Kasumi-1 (cell line): ENCODE data around the gene CD34.

ENCODE experiments used
- DNase-seq, 2 experiments: peaks; one replicate each; lab custom pipeline; 2025; lab: John Stamatoyannopoulos, UW

The CD34 gene

DNA sequence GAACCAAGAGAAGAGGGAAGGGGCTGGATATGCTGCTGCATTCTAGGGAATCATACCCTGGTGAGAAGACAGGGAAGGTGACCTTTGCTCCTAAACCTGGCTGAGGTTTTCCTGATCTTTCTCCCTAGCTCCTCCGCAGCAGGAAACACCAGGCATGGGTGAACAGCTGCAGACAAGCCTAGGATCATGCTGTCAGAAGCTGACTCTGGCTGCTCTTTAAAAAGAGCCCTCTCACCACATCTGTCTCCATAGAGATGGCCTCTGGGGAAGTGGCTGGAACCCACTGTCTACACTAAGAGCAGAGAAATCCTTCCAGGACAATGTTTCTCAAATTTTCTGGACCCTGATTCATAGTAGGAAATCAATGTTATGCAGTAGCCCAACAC is 57.6 kb downstream of the CD34 start:
- DNase-seq = peak; percentile 70

DNA sequence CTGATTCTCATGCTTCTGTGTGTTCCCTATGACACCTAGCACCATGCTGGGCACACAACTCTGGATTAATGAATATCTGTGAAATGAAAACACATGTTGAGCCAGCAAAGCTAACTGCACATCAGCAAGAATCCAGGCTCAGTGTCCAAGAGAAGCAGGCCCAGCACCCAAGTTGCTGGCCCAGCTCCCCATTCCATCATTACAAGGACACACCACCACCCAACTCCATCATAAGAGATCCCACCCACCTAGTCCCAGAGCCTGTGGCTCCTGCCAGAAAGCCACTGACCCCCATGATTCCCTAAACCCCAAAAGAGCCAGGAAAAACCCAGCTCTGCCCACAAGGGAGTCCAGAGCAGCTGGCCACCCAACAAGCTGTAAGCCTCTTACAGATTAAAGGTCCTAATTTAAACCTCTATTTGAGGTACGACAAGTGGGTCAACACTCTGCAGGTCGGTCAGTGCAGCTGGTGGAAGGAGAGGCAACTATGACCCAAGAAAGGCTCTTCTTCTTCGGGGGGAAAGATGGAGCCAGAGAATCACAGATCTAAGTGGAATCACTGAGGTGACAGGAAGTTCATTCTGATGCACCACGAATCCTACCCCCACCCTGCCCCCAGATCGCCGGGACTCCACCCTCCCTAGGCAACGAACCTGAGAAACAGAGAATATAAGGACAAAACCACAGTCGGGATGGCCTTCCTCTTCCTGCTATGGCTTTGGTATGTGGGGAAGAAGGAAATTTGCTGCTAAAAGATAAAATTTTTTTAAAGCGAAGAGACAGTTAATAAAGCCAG is 58.2 kb downstream of the CD34 start:
- DNase-seq = peak in 1 of 2 experiments; percentile 51

DNA sequence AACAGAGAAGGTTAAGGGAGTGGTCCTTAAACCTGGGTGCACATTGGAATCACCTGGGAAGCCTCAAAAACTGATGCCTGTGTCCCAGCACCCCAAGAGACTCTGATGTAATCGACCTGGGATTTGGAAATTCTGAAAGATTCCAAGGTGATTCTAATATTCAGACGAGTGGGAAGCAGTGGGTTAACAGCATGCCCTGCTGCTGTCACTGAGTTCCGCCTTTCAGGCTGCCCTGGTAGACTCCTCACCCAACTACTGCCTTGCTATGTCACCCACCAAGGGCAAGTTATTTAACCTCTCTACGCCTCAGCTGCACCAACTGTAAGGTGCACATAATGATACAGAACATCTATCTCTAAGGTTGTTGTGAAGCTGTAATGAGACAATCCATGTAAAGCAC is 59.2 kb downstream of the CD34 start:
- no peak for DNase-seq

GRCh38 chr1:207850621-207851407 is 60.1 kb downstream of the CD34 start:
- no peak for DNase-seq

DNA sequence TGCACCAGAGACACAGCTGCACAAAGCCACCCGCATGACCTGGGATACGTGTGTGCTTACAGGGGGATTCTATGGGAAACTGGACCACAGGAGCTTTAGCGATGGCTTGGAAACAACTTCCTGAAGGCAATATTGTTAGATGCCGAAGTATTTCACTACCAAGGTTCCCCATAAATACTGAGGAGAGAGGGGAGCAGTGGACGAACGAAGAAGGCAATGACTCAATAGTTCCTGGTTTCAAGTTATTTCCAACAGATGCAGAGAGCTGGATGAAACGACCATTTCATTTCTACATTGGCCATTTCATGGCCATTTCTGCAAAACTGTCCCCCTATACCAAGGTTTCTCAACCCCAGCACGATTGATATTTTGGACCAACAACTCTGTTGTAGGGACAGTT is 61.3 kb downstream of the CD34 start:
- DNase-seq = no peak

GRCh38 chr1:207849016-207849415 is 61.9 kb downstream of the CD34 start:
- no peak for DNase-seq

- DNase-seq = peak; percentile 94
Observed at GRCh38 chr1:207848234-207848633, 62.7 kb downstream of the CD34 start.

DNA sequence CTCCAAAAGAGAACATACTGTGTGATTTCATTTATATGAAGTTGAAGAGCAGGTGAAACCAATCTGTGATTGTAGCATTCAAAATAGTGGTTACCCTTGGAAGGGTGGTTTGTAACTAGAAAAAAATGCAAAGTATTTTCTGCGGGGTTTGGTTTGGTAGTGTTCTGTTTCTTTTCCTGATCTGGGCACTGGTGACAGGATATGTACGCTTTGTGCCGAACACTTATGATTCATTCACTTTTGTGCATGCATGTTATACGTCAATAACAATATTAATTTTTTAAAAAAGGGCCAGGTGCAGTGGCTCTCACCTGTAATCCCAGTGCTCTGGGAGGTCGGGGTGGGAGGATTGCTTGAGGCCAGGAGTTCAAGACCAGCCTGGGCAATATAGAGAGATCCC is 63.8 kb downstream of the CD34 start:
- DNase-seq = no peak

GRCh38 chr1:207845109-207845508 is 65.8 kb downstream of the CD34 start:
- DNase-seq = no peak

DNA sequence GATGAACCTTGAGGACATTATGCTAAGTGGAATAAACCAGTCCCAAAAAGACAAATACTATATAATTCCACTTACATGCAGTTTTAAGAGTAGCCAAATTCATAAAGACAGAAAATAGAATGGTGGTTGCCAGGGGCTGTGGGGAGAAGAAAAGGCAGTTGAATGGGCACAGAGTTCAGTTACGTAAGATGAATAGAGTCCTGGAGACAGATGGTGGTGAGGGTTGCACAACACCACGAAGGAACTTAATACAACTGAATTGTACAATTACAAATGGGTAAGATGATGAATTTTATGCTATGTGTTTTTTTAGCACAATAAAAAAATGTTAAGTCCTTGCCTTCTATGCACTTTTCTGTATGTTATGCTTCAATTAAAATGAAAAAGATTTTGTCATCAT is 66.6 kb downstream of the CD34 start:
- peak; percentile 74 to 84 for DNase-seq

DNA sequence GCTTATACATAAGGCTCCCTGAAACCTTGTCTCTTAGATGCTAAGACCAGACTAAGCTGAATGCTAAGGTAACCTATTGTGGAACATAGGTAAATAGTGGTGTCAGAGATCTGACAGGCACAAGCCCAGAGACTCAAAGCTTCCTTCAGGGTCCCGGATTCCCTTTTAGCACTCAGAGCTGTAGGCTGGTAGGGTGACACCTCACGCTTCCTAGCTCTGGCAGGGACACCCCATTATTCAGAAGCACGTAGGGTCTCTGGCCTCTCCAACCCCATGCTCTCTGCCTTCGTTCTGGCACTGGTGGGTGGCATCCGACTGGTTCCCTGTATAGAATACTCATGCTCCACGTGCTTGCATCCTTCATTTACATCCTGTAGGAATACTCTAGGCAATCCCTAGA is 68.4 kb downstream of the CD34 start:
- no peak for DNase-seq

DNA sequence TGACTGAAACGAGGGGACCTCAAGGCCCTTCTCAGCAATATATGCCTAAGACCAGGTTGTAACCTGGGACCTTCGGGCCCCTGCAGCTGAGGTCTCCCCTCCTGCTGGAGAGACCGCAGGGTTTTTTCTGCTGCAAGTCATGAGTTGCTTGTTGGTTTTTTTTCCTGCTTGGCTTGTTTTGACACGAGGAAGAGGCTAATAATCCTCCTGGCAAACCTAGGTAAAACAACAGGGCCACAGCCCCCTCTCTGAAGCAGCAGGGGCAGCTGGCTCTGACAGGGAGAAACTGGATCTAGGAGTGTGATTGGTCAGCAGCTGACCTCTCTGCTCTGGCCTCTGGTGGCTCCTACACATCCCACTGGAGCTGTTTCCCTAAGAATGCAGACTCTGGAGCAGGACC is 69.0 kb downstream of the CD34 start:
- DNase-seq = no peak

DNA sequence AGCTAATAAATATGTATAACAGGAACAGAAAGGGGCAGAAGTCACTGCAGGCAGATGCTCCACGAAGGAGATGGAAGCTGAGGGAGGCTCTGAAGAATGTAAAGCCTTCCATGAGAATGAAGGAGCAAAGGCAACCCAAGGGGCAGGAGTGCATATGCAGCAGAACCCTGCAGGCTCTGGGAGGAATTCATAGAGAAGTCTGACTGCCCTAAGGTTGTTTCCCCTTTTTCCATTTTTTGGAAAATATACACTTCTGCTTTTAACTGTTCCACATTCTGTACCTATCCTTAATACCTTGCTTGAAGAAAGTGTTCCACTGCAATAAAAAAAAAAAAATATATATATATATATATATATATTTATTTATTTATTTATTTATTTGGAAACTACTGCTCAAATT is 69.6 kb downstream of the CD34 start:
- DNase-seq = peak; percentile 57 to 65

GRCh38 chr1:207840380-207840779 is 70.5 kb downstream of the CD34 start:
- no peak for DNase-seq

GRCh38 chr1:207839083-207839413 is 71.9 kb downstream of the CD34 start:
- no peak for DNase-seq

- DNase-seq = no peak
Observed at GRCh38 chr1:207838156-207839082, 72.5 kb downstream of the CD34 start.

- no peak for DNase-seq
Observed at GRCh38 chr1:207837673-207838072, 73.3 kb downstream of the CD34 start.

DNA sequence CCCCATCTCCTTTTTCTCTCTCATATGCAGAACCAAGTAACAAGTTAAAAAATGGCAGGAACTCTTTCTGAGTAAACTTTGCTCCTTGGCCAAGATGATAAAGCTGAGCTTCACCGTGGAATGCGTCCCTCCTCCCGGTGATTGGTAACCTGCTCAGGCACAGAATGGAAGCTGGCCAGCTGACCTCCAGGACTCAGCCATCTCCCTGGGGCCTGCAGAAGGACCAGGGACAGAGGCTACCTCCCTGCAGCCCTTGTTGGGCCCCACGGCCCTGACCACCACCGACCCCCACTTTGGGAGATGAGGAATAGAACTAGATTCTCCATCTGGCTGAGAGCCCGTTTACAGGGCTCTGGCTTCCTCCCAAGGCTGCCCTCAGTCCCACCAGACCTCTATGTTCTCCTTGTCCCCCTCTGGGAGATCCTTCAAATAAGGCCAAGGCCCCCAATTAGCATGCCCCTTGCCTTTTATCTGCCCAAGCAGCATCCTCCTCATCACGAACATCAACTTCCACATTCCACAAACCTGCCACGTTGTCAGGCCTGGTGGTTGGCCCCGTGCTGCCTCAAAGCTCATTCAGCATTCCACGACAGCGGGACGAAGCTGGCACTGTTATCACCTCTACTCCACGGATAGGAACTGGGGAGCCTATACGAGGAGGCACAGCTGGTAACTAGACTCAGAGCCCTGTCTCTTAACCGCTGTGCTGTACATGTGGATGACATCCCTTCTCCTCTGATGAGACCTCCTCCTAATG is 74.2 kb downstream of the CD34 start:
- DNase-seq = no peak

- no peak for DNase-seq
Observed at GRCh38 chr1:207835958-207836357, 75.0 kb downstream of the CD34 start.

- DNase-seq = no peak
Observed at GRCh38 chr1:207833956-207834660, 76.8 kb downstream of the CD34 start.

GRCh38 chr1:207833381-207833780 is 77.5 kb downstream of the CD34 start:
- peak; percentile 17 to 23 for DNase-seq
